NT2/D1 (cell line): ENCODE data around the gene ZMAT5.

Source experiments
- DNase-seq: peaks from one replicate; pipeline ENCODE4 v3.0.0-alpha.2; 2011; ENCODE audit warnings: low read depth, low spot score
- H3K27me3 ChIP-seq: 2 replicates; pipeline ENCODE4 v1.6.0; 2011; ENCODE audit warnings: mild to moderate bottlenecking; ENCODE audit not compliant: insufficient read length, insufficient read depth
- H3K36me3 ChIP-seq: 2 replicates; pipeline ENCODE4 v1.6.1; 2011; ENCODE audit warnings: mild to moderate bottlenecking, low read length, mixed read lengths; ENCODE audit not compliant: insufficient read depth, insufficient read length
- H3K4me1 ChIP-seq: 2 replicates; pipeline ENCODE4 v1.5.1; 2011; ENCODE audit not compliant: insufficient read depth, insufficient read length
- H3K4me3 ChIP-seq: 2 replicates; pipeline ENCODE4 v1.5.1; 2011; ENCODE audit warnings: low read depth; ENCODE audit not compliant: insufficient read length
- H3K9ac ChIP-seq: 2 replicates; pipeline ENCODE4 v1.6.0; 2011; ENCODE audit warnings: low read depth; ENCODE audit not compliant: insufficient read length
- H3K9me3 ChIP-seq: 2 replicates; pipeline ENCODE4 v1.5.1; 2011; ENCODE audit warnings: mild to moderate bottlenecking, low read length; ENCODE audit not compliant: insufficient read depth
- SUZ12 ChIP-seq: IDR thresholded peaks from 2 replicates; pipeline ENCODE4 v1.6.1; 2011; ENCODE audit not compliant: insufficient read length, insufficient read depth; ENCODE audit errors: extremely low read depth
- YY1 ChIP-seq: IDR thresholded peaks from 2 replicates; pipeline ENCODE4 v1.6.1; 2011; ENCODE audit not compliant: insufficient read length, insufficient read depth
- ZNF274 ChIP-seq: IDR thresholded peaks from 2 replicates; pipeline ENCODE4 v1.6.1; 2011; ENCODE audit warnings: mild to moderate bottlenecking, low read depth, low read length

ZMAT5 gene

GRCh38 chr22:29734838-29735237 is 32.0 kb downstream of the ZMAT5 start:
- Histone ChIP-seq H3K36me3 (no peaks in the 10 kb centered on the region), H3K9ac (no peak overlapping the region), H3K4me1 (peaks cover 22% of the 10 kb centered on the region), H3K4me3 (no peak overlapping the region), H3K9me3 (no peaks in the 10 kb centered on the region), H3K27me3 (no peaks in the 10 kb centered on the region)
- DNase-seq = peak; percentile 16
- TF ChIP-seq YY1 (no peak), SUZ12 (no peak), ZNF274 (no peak)

- DNase-seq = no peak
- TF ChIP-seq ZNF274 (no peak), YY1 (no peak), SUZ12 (no peak)
- H3K4me3 ChIP-seq = no peak overlapping the region
- no peaks in the 10 kb centered on the region for H3K9me3 ChIP-seq
- peak overlapping the region; percentile 50 for H3K9ac ChIP-seq
- H3K36me3 ChIP-seq = no peaks in the 10 kb centered on the region
- H3K4me1 ChIP-seq = peaks cover 22% of the 10 kb centered on the region
- no peaks in the 10 kb centered on the region for H3K27me3 ChIP-seq
These were observed 32.4 kb downstream of the ZMAT5 start for GRCh38 chr22:29734406-29734805.

GRCh38 chr22:29733362-29734201 is 33.2 kb downstream of the ZMAT5 start:
- Histone ChIP-seq H3K4me1 (peaks cover 22% of the 10 kb centered on the region), H3K36me3 (no peaks in the 10 kb centered on the region), H3K9me3 (no peaks in the 10 kb centered on the region), H3K4me3 (no peak overlapping the region), H3K9ac (peak overlapping the region; percentile 10), H3K27me3 (no peaks in the 10 kb centered on the region)
- TF ChIP-seq SUZ12 (no peak), ZNF274 (no peak), YY1 (no peak)
- DNase-seq = no peak

GRCh38 chr22:29732883-29733282 is 33.9 kb downstream of the ZMAT5 start:
- Histone ChIP-seq H3K4me1 (peaks cover 16% of the 10 kb centered on the region), H3K27me3 (no peaks in the 10 kb centered on the region), H3K36me3 (no peaks in the 10 kb centered on the region), H3K9ac (no peak overlapping the region), H3K9me3 (no peaks in the 10 kb centered on the region), H3K4me3 (no peak overlapping the region)
- DNase-seq = no peak
- TF ChIP-seq ZNF274 = no peak
- TF ChIP-seq SUZ12 = no peak
- no peak for TF ChIP-seq YY1

GRCh38 chr22:29731058-29731850 is 35.6 kb downstream of the ZMAT5 start:
- no peak for DNase-seq
- no peaks in the 10 kb centered on the region for H3K36me3 ChIP-seq

DNA sequence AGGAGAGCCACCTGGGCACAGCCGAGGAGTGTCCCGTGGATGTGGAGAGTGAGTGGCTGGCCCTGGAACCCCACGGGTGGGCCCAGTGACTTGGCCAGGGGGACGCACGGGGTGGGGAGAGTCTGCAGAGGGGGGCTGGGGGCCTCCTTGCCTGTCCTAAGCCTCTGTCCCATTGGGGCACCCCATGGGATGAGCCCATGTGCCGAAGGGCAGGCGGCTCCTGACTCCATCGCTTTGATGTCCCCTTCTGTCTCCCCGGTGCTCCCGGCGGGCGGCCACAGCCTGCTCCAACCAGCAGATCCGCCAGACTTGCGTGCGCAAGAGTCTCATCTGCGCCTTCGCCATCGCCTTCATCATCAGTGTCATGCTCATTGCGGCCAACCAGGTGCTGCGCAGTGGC is 37.6 kb downstream of the ZMAT5 start:
- no peaks in the 10 kb centered on the region for H3K36me3 ChIP-seq

More at GRCh38 chr22:29731058-29731850, 35.6 kb downstream of the ZMAT5 start:
- peaks cover 17% of the 10 kb centered on the region for H3K4me1 ChIP-seq
- H3K9me3 ChIP-seq = no peaks in the 10 kb centered on the region
- TF ChIP-seq SUZ12 (no peak), ZNF274 (no peak), YY1 (no peak)
- H3K9ac ChIP-seq = no peak overlapping the region
- H3K4me3 ChIP-seq = no peak overlapping the region
- peaks cover 2% of the 10 kb centered on the region for H3K27me3 ChIP-seq

DNA sequence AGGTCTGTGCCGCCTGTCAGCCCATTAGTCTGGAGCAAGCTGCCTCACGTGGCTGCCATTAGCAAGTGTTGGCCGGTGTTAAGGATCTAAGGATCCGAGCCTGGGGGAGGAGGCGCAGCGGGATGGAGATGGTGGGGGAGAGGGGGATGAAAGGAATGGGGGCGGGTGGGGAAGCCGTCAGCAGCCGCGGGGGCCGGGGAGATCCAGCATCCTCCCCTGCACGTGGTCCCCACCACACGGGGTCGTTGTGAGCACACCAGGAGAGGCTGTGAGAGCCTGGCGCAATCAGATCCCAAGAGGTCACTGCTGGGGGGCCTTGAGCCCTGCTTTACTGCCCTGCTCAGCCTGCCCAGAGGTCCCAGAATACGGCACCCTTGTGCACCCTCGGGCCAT is 39.7 kb downstream of the ZMAT5 start:
- Histone ChIP-seq H3K4me3 (no peak overlapping the region), H3K27me3 (peaks cover 40% of the 10 kb centered on the region), H3K9ac (peak overlapping the region; percentile 59), H3K4me1 (peaks cover 19% of the 10 kb centered on the region), H3K36me3 (no peaks in the 10 kb centered on the region), H3K9me3 (no peaks in the 10 kb centered on the region)
- DNase-seq = peak; percentile 66
- no peak for TF ChIP-seq YY1
- no peak for TF ChIP-seq ZNF274
- TF ChIP-seq SUZ12 = no peak

More for the DNA sequence above, 37.6 kb downstream of the ZMAT5 start:
- Histone ChIP-seq H3K4me1 (peaks cover 19% of the 10 kb centered on the region), H3K9ac (no peak overlapping the region), H3K9me3 (no peaks in the 10 kb centered on the region), H3K4me3 (no peak overlapping the region), H3K27me3 (peaks cover 23% of the 10 kb centered on the region)
- no peak for DNase-seq
- TF ChIP-seq ZNF274 (no peak), SUZ12 (no peak), YY1 (no peak)
